Stimulated activated CD4-positive, alpha-beta T cell treated with anti-CD3 and anti-CD28 coated beads, Interleukin-15, amount 100 ng/mL, for 24 hours (primary cell): Measurements from ENCODE around the gene BCAM.
"Not testable (repeated sequence)": the region's sequence is repeated elsewhere in the genome, so short reads cannot be mapped to it uniquely, and the experiment has no call there.

Experiments
- DNase-seq: peaks from one replicate; pipeline ENCODE4 v3.0.0-alpha.2; 2020

Gene BCAM

GRCh38 chr19:44851427-44851826, 42.5 kb downstream of the BCAM start:
- no peak for DNase-seq

DNA sequence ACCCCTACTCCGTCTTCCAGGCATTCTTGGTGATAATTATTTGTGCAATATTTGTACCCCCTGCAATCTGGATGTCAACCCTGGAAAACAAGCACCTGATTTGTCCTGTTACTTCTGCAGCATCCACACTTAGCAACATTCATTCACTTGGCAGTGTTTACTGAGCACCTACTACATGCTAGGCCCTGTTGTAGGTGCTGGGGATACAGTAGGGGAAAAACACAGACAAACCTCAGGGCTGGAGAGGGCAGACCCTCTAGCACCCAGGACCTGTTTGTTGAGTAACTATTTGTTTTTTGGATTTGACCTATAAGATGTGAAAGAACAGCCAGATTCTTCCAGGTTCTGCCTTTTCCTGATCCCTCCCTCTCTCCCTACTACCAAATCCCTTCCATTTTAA, 46.7 kb downstream of the BCAM start:
- no peak for DNase-seq

DNA sequence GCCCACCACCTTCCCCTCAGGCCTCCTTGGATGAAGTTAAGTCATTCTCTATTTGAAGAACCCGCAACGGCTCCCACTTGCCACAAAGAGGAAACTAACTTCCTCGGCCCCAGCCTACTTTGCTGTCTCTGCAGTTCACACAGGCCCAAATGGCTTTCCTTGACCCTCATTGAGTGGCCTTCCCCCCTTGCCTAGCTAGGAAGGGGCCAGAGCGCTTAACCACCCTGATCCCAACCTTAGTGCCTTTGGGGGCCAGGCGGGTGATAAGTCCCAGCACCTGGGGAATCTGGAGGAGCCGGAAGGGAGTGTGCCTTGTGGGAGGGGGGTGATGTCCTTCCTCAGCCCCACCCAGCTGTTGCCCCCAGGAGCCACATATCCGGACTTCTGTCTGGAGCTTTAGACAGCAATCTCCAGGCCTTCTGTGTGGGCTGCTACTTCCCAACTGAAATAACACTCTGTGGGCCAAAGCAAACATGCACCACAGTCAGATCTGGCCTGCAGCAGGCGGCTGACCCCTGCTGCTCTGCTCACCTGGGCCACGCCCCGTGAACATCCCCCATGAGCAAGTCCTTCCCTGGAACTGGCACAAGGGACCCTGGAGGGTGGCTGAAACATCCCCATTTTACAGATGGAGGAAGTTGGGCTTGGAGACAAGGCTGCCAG, 47.6 kb downstream of the BCAM start:
- DNase-seq, result no peak

GRCh38 chr19:44857837-44858236, 48.9 kb downstream of the BCAM start:
- no peak for DNase-seq

DNA sequence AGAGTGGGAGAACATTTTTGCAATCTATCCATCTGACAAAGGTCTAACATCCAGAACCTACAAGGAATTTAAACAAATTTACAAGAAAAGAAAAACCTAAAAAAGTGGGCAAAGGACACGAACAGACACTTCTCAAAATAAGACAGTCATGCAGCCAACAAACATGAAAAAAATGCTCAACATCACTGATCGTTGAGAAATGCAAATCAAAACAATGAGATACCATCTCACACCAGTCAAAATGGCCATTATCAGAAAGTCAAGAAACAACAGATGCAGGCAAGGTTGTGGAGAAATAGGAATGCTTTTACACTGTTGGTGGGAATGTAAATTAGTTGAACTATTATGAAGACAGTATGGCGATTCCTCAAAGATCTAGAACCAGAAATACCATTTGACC, 52.7 kb downstream of the BCAM start:
- not testable (repeated sequence) for DNase-seq

- DNase-seq, result no peak
Observed at GRCh38 chr19:44863990-44864389, 55.1 kb downstream of the BCAM start.

DNA sequence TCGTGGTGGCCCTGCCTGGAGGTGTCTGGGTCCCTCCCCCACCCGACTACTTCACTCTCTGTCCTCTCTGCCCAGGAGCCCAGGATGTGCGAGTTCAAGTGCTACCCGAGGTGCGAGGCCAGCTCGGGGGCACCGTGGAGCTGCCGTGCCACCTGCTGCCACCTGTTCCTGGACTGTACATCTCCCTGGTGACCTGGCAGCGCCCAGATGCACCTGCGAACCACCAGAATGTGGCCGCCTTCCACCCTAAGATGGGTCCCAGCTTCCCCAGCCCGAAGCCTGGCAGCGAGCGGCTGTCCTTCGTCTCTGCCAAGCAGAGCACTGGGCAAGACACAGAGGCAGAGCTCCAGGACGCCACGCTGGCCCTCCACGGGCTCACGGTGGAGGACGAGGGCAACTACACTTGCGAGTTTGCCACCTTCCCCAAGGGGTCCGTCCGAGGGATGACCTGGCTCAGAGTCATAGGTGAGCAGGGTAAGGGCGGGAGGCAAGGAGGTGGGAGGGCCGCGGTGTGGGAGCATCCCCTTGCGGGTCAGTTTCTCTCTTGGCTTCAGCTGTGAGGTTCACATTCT, 56.4 kb downstream of the BCAM start:
- no peak for DNase-seq

DNA sequence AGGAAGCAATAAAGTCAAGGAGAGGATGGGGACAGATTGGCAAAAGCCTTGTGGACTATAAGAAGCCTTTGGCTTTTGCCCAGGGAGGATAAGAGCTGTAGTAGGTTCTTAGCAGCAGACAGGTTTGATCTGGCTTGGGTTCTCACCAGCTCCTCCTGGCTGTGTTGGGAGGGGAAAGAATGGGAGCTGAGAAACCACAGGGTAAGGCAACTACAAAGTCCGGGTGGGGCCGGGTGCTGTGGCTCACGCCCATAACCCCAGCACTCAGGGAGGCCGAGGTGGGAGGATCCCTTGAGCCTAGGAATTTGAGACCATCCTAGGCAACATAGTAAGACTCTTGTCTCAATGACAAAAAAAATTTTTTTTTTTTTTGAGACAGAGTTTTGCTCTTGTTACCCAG, 57.8 kb downstream of the BCAM start:
- no peak for DNase-seq

GRCh38 chr19:44867578-44867977, 58.7 kb downstream of the BCAM start:
- DNase-seq, result no peak

- DNase-seq, result no peak
Observed at GRCh38 chr19:44869733-44870470, 61.0 kb downstream of the BCAM start.
